ENCODE results near the gene STAM.

The STAM gene

DNA sequence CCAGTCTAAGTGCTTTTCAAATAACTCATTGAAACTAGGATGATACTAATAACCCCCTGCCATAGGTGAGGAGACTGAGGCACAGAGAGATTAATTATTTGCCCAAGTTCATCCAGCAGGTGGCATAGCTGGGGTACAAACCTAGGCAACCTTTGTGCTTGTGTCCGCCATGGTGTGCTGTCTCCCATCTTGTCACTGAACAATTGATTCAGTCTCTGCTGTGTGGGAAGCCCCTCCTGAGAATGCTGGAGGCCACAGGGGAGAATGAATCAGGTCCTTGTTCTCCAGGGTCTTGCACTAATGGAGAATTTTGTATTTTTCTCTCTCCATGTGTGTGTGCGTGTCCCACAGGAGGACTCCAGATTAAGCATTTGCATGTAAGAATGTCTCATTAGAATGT lies 92.3 kb downstream of the STAM start:
- Histone ChIP-seq H3K4me1 (ENCODE audit: low read length) (peaks cover 9% of the 10 kb centered on the region), H4K20me1 (ENCODE audit: insufficient read depth, low read length) (no peaks in the 10 kb centered on the region), H3F3A (ENCODE audit: insufficient read depth, low read length) (no peaks in the 10 kb centered on the region), H2AFZ (ENCODE audit: low read length) (no peak overlapping the region), H3K9me2 (replicated peaks; ENCODE audit: insufficient read depth, low read length) (no peaks in the 10 kb centered on the region), H3K79me2 (ENCODE audit: low read length) (no peaks in the 10 kb centered on the region), H3K9ac (ENCODE audit: low read length) (no peak overlapping the region), H3K4me3 (ENCODE audit: low read length) (no peak overlapping the region), H3K36me3 (replicated peaks; ENCODE audit: insufficient read depth, low read length) (no peaks in the 10 kb centered on the region), H3K9me3 (replicated peaks; ENCODE audit: insufficient read depth, low read length) (no peaks in the 10 kb centered on the region), H3K27me3 (replicated peaks; ENCODE audit: insufficient read depth, low read length) (no peaks in the 10 kb centered on the region), H3K27ac (ENCODE audit: low read length) (no peak overlapping the region), H3K4me2 (ENCODE audit: low read depth, low read length) (no peak overlapping the region)
- DNase-seq, result no peak
- TF ChIP-seq EZH2phosphoT487 (IDR thresholded peaks at IDR 0.05; ENCODE audit: low read length) (no peak), EZH2 (optimal IDR thresholded peaks at IDR 0.05; ENCODE audit: low read depth, low read length) (no peak)
- TF ChIP-seq, protein P1, sequence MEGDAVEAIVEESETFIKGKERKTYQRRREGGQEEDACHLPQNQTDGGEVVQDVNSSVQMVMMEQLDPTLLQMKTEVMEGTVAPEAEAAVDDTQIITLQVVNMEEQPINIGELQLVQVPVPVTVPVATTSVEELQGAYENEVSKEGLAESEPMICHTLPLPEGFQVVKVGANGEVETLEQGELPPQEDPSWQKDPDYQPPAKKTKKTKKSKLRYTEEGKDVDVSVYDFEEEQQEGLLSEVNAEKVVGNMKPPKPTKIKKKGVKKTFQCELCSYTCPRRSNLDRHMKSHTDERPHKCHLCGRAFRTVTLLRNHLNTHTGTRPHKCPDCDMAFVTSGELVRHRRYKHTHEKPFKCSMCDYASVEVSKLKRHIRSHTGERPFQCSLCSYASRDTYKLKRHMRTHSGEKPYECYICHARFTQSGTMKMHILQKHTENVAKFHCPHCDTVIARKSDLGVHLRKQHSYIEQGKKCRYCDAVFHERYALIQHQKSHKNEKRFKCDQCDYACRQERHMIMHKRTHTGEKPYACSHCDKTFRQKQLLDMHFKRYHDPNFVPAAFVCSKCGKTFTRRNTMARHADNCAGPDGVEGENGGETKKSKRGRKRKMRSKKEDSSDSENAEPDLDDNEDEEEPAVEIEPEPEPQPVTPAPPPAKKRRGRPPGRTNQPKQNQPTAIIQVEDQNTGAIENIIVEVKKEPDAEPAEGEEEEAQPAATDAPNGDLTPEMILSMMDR (IDR thresholded peaks at IDR 0.05; ENCODE audit: low read length), result no peak

DNA sequence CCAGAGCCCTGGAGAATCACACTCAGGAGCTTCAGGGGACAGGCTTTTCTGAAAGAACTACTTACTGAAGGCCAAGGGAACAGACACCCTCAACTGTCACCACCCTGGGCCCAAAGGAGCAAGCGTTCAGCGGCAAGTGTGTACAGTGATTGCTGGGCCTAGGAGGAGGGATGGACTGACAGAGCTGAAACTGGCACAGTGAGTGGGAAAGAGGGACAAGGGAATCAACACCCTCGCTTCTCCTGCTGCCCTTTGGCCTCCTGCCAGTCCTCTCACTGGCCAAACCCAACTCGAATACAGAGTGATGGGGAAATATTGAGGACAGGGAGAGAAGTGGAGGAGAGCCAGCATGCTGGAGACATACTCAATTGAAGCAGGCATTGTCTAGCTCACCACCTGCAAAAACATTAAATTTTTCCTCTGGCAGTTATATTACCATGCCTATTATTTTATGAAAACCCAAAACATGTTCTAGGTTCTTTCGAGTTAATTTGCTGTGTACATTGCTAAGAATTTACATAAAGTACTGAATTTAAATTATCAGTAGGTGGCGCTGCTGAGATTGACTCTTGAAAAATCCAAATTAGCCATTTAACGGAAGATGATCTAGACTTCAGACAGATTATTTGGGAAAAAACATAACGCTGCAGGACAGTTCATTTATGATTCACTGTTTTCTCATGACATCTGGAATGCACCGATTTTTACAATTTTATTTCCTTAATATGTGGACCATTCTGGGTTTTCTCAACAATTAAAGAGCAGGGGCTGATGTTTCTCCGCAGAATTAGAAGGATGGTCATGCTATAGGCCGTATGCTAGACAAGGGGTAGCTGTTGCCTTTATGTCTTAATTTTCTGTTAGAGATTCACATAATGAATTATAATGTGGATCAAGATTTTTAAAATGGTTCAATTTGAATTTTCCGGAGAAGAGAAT lies 93.3 kb downstream of the STAM start:
- H3K79me2 ChIP-seq (ENCODE audit: low read length), result no peaks in the 10 kb centered on the region
- H3K27me3 ChIP-seq (replicated peaks; ENCODE audit: insufficient read depth, low read length), result no peaks in the 10 kb centered on the region
- DNase-seq, result peak; percentile 55
- peaks cover 9% of the 10 kb centered on the region for H3K4me1 ChIP-seq (ENCODE audit: low read length)
- H3K9me3 ChIP-seq (replicated peaks; ENCODE audit: insufficient read depth, low read length), result no peaks in the 10 kb centered on the region
- H3F3A ChIP-seq (ENCODE audit: insufficient read depth, low read length), result no peaks in the 10 kb centered on the region
- H3K4me2 ChIP-seq (ENCODE audit: low read depth, low read length), result no peak overlapping the region
- no peak overlapping the region for H3K27ac ChIP-seq (ENCODE audit: low read length)
- TF ChIP-seq, protein P1 (IDR thresholded peaks at IDR 0.05; ENCODE audit: low read length), result peak; percentile 61
- no peak for TF ChIP-seq EZH2phosphoT487 (IDR thresholded peaks at IDR 0.05; ENCODE audit: low read length)
- TF ChIP-seq EZH2 (optimal IDR thresholded peaks at IDR 0.05; ENCODE audit: low read depth, low read length), result no peak
- H4K20me1 ChIP-seq (ENCODE audit: insufficient read depth, low read length), result no peaks in the 10 kb centered on the region
- no peaks in the 10 kb centered on the region for H3K9me2 ChIP-seq (replicated peaks; ENCODE audit: insufficient read depth, low read length)
- no peak overlapping the region for H2AFZ ChIP-seq (ENCODE audit: low read length)
- H3K36me3 ChIP-seq (replicated peaks; ENCODE audit: insufficient read depth, low read length), result no peaks in the 10 kb centered on the region
- no peak overlapping the region for H3K4me3 ChIP-seq (ENCODE audit: low read length)
- no peak overlapping the region for H3K9ac ChIP-seq (ENCODE audit: low read length)

DNA sequence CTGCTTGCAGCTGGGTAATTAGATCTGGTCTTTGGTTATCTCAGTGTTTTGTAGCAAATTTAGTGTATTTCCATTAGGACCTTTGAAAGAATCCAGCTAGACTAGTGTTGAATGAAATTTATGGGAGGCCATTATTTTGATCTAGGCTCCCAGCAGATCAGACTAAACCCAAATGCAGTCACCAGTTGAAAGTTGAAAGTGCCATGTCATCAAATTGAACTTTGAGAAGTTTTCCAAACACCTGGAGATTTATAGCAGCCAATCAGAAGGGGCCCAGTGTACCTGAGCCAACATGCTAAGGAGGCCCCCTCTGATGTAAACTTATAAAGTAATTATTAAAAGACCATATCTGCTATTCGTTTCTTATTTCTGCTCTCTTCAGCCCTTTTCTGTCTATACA lies 96.7 kb downstream of the STAM start:
- TF ChIP-seq EZH2phosphoT487 (IDR thresholded peaks at IDR 0.05; ENCODE audit: low read length), result no peak
- Histone ChIP-seq H3K9ac (ENCODE audit: low read length) (no peak overlapping the region), H3K4me2 (ENCODE audit: low read depth, low read length) (no peak overlapping the region), H2AFZ (ENCODE audit: low read length) (no peak overlapping the region), H3K4me3 (ENCODE audit: low read length) (no peak overlapping the region), H3F3A (ENCODE audit: insufficient read depth, low read length) (peaks cover 4% of the 10 kb centered on the region; the same call in 1 of the 2 replicates), H3K27me3 (replicated peaks; ENCODE audit: insufficient read depth, low read length) (no peaks in the 10 kb centered on the region), H3K79me2 (ENCODE audit: low read length) (no peaks in the 10 kb centered on the region), H3K9me3 (replicated peaks; ENCODE audit: insufficient read depth, low read length) (no peaks in the 10 kb centered on the region), H3K9me2 (replicated peaks; ENCODE audit: insufficient read depth, low read length) (no peaks in the 10 kb centered on the region), H4K20me1 (ENCODE audit: insufficient read depth, low read length) (no peaks in the 10 kb centered on the region), H3K27ac (ENCODE audit: low read length) (no peak overlapping the region), H3K36me3 (replicated peaks; ENCODE audit: insufficient read depth, low read length) (no peaks in the 10 kb centered on the region), H3K4me1 (ENCODE audit: low read length) (peaks cover 24% of the 10 kb centered on the region)
- no peak for DNase-seq

DNA sequence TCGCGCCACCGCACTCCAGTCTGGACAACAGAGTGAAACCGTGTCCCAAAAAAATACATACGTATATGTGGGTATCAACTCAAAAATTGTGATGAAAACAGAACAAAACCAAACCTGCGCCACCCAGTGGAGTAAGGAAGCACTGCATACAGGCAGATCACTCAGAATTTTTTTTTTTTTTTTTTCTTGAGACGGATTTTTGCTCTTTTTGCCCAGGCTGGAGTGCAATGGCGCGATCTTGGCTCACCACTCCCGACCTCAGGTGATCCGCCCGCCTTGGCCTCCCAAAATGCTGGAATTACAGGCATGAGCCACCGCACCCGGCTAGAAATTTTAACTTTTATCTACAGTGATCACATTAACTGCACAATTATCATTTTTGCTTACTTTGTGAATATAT lies 99.0 kb downstream of the STAM start:
- Histone ChIP-seq H3K27me3 (replicated peaks; ENCODE audit: insufficient read depth, low read length) (no peaks in the 10 kb centered on the region), H3K9ac (ENCODE audit: low read length) (no peak overlapping the region), H3K4me2 (ENCODE audit: low read depth, low read length) (peak overlapping the region; percentile 38; the same call in 1 of the 2 replicates), H3K27ac (ENCODE audit: low read length) (no peak overlapping the region), H3K36me3 (replicated peaks; ENCODE audit: insufficient read depth, low read length) (no peaks in the 10 kb centered on the region), H3K4me1 (ENCODE audit: low read length) (peaks cover 24% of the 10 kb centered on the region), H3K79me2 (ENCODE audit: low read length) (no peaks in the 10 kb centered on the region), H3K9me2 (replicated peaks; ENCODE audit: insufficient read depth, low read length) (no peaks in the 10 kb centered on the region), H2AFZ (ENCODE audit: low read length) (peak overlapping the region; percentile 54; the same call in 1 of the 2 replicates), H4K20me1 (ENCODE audit: insufficient read depth, low read length) (no peaks in the 10 kb centered on the region), H3F3A (ENCODE audit: insufficient read depth, low read length) (peaks cover 4% of the 10 kb centered on the region; the same call in 1 of the 2 replicates), H3K4me3 (ENCODE audit: low read length) (peak overlapping the region; percentile 21; the same call in 1 of the 2 replicates), H3K9me3 (replicated peaks; ENCODE audit: insufficient read depth, low read length) (no peaks in the 10 kb centered on the region)
- DNase-seq, result peak; percentile 67
- TF ChIP-seq, protein P1 (IDR thresholded peaks at IDR 0.05; ENCODE audit: low read length), result peak; percentile 66
- TF ChIP-seq EZH2phosphoT487 (IDR thresholded peaks at IDR 0.05; ENCODE audit: low read length) (no peak), EZH2 (optimal IDR thresholded peaks at IDR 0.05; ENCODE audit: low read depth, low read length) (no peak)

All from MM.1S (cell line).